GM19372 (cell line): ENCODE results near the gene AFAP1.

ENCODE experiments used
- ATAC-seq: cut with Tn5 transposase; IDR thresholded peaks from one replicate; pipeline ENCODE4 v1.9.1; 2021; ENCODE audit warnings: mild to moderate bottlenecking, low read depth, moderate library complexity; ENCODE audit not compliant: unreplicated experiment

The AFAP1 gene

DNA sequence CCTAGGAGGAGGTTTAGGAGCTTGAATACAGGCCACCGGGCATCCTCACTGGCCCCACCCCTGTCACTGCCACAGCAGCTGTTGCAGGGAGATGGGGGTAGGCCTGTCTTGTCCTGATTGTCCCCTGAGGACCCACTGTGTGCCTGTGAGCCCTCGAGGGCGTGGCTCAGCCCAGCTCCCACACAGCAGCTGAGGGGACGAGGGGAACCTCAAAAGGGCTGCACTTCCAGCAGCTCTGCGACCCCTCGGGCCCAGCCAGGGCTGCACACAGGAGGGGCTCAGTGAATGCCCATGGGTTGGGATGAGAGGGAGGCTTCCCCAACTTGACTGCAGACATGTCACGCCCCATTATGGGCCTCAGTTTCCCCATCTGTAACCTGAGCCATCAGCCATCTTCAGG is 225.9 kb downstream of the AFAP1 start:
- no peak for ATAC-seq

DNA sequence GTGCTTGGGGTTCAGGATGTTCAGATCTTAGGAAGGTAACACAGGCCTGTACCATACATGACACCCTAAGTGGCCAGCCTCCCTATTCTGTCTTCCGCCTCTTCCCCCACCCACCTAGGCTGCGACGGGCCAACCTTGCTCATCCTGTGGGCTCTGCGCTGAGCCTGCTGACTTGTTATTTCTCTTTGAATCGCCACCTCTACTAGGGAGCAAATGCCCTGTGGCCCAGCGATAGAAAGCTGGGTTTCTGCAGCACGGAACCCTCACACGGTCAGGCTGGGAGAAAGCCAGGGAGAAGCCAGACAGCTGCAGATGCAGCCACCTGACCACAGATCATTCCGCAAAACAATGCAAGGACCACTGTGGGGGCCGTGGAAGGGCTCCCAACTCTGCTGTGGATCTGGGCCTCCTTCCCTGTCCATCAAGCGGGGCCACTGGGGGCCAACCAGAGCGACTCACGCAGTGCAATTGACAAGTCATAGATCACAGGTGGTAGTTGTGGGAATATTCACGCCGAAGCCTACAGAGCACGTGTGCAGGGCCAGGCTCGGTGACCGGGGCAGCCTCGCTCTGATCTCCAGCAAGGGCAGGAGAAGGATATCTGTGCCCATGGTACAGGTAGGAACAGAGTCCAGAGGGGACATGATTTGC is 227.5 kb downstream of the AFAP1 start:
- no peak for ATAC-seq

DNA sequence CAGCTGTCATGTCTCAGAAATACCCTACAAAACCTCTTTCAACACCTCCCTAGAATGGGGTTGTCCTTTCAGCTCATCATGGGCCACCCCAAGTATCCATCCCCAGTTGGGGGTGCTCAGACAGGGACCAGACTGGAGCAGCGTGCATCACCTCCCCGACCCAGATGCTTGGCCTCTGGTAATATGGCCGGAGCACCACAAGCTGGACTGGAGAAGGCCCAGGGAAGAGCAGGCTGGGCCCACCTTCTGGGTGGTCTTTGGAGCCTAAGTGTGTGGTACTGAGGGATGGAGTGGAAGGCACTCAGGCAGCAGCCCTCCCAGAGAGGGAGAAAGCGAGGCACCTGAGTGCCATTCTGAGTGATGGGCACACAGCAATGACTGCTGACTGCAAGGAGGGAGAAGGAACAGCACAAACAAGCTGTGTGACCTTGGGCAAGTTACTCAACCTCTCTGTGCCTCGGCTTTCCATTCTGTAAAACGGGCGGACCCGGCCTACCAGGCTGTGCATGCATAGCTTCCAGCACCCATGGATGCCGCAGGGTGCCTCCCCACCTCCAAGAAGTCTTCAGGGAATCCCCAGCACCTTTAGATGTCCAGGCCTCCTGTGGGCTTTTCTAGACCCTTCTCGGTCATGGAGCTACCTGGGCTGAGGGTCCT is 228.2 kb downstream of the AFAP1 start:
- ATAC-seq = no peak

DNA sequence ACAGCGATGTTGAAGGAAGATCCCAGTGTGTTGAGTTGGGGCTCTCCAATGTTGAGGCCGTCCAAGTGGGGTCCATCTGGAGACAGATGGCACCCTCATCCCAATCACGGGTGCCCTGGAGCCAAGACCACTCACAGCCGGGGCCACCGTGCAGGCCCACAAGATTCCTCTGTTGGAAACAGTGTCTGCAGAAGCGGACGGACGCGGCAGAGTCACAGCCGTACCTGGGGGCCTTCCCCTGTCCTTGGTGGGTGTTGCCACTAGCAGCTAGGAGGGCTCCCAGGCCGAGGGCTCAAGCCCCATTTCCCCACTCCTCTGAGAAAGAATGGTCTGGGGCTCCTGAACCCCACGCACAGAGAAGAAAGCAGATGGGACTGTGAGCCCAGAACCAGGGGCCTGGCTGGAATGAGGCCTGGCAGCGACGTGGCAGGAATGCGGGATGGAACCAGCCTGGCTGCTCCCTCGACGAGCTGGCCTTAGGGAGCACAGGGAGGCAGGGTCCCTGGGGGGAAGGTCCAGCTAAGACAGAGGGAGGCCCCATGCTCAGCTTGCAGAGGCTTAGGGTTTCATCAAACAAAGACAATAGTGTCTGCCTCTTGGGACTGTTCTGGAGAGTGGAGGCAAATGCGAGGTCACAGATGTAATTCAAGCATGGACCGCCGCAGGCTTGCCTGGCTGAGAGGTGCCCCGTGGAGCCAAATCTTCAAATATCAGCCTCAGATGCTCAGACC is 228.9 kb downstream of the AFAP1 start:
- ATAC-seq = no peak

DNA sequence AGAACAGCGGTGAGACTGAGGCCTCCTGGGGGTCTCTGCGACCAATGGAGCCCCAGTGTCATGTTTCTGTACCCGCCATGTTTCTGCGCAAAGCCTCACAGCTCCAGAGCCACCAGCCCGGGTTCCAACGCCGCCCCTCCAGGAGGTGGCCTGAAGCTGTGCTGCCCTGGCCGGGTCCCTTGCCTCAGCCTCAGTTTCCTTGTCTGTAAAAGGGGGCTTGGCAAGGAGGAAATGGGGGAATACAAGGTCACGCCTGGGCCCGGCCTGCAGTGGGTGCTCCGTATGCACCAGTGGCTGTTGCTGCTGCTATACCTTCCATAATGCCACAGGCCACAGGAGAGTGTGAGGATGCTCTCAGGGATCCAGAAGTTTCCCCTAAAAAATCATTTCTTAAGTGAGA is 229.5 kb downstream of the AFAP1 start:
- no peak for ATAC-seq

DNA sequence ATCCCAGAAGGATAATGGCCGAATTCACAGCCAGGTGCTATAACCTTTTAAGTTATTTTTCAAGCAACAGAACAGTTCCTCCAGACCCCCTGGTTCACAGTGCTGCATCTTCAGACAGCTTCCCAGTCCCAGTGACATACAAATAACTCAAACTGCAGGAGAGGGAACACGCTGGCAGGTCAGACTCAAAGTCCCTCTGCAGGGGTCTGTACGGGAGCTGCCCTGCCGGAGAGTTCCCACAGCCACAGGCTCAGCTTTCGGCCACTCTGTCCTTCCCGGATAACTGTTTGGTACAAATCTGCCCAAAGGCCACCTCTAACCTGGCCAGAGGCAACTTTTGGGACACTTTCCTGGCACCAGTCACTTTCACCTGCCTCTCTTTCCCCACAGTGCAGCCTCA is 230.2 kb downstream of the AFAP1 start:
- ATAC-seq = no peak

DNA sequence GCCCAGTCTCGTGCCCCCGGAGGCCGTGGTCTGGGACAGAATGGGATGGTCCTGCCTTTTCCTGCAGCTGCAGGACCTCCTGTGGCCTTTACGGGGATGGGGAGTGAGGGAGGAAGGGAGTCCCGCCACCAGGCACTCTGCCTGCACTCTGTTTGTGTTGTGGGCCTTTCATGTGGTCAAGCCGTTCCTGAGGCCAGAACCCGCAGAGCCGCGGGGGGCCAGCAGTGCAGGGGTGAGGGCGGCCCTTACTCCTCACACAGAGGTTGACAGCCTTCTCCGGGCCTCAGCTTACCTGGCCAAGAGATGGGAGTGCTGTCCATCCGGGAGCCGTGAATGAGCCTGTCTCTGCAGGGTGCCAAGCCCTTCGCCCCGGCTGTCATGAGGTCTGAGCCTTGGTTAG is 230.7 kb downstream of the AFAP1 start:
- ATAC-seq = no peak
